Limb (tissue), 2 donors: ENCODE measurements around the gene ERVW-1.
"Not testable (repeated sequence)": the region's sequence is repeated elsewhere in the genome, so short reads cannot be mapped to it uniquely, and the experiment has no call there.

Experiments used
- DNase-seq, 2 donors: peaks; one replicate each; pipeline ENCODE4 v3.0.0-alpha.2; 2016; ENCODE audit errors: extremely low spot score in 2 of 2

ERVW-1 gene

GRCh38 chr7:92475261-92475770 lies 2.4 kb downstream of the ERVW-1 start:
- DNase-seq, result not testable (repeated sequence)

- not testable (repeated sequence) for DNase-seq
Observed at GRCh38 chr7:92473989-92474388, 3.8 kb downstream of the ERVW-1 start.

GRCh38 chr7:92468589-92468988 lies 9.2 kb downstream of the ERVW-1 start:
- not testable (repeated sequence) for DNase-seq

DNA sequence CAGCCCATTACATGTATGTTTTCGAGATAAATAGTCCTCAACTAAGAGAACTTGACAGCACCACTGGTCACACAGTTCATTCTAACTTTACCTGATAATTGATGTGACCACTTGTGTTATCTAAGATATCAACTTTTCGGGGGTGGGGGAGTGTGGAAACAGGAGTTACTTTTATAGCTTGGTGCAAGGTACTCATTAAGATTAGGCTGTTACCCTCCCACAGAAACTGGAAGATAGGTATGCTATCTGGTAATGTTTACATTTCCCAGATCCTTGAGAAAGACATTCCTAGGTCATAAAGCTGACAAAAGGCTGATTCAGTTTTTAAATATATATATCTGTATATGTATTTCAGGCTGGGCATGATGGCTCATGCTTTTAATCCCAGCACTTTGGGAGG lies 11.1 kb downstream of the ERVW-1 start:
- DNase-seq, result no peak

DNA sequence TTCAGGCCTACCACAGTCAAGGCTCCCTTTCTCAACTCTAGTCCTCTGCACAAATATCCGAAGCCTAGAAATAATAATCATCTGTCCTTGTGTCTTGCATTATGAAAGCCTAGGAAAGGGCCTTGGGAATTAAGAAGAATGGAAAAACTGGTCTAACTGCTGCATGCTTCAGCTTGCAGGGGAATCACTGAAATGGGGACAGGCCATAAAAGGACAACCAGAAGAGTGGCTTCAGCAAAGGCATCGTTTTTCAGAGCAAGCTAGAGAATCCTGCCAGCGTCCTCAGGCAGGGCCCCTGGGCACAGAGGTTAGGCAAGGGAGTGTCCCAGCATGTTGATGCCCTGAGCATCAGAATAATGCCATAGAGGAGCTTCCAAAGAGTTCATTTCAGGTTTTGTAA lies 13.2 kb downstream of the ERVW-1 start:
- no peak for DNase-seq

- DNase-seq, result no peak
Observed at GRCh38 chr7:92462560-92462959, 15.2 kb downstream of the ERVW-1 start.

- DNase-seq, result peak; percentile 15 to 30
Observed at GRCh38 chr7:92461027-92462003, 16.4 kb downstream of the ERVW-1 start.

DNA sequence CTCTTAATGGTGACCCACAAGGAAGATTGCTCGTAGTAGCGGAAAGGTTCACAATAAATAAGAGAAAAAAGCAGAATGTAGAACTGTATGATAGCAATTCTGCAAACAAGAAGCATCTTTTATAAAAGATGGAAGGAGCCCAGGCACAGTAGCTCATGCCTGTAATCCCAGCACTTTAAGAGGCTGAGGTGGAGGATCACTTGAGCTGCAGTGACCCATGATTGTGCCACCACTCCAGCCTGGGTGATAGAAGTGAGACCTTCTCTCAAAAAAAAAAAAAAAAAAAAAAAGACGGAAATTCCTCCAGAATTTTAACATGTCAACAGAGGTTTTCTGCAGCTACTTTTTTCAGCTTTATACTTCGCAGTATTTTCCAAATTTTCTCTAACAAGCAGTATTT lies 17.2 kb downstream of the ERVW-1 start:
- no peak for DNase-seq

DNA sequence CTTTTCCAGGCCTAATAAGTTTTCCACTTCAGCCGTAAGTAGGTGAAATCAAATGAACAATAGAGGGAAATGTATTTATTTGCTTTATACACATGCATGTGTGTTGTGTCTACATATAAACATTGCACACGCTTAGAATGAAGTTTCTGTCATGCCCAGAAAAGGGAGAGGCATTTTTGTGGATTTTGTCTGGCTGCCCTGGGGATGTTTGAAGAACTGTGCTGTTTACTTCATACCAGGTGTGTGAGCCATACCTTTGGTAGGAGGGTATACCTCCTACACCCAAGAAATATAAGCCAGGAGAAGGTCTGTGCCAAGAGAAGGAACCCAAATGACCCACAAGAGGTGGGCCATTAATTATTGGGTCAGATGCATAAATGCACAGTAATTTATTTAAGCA lies 17.6 kb downstream of the ERVW-1 start:
- no peak for DNase-seq

GRCh38 chr7:92456236-92456635 lies 21.5 kb downstream of the ERVW-1 start:
- DNase-seq, result no peak

- DNase-seq, result no peak
Observed at GRCh38 chr7:92451645-92452044, 26.1 kb downstream of the ERVW-1 start.

DNA sequence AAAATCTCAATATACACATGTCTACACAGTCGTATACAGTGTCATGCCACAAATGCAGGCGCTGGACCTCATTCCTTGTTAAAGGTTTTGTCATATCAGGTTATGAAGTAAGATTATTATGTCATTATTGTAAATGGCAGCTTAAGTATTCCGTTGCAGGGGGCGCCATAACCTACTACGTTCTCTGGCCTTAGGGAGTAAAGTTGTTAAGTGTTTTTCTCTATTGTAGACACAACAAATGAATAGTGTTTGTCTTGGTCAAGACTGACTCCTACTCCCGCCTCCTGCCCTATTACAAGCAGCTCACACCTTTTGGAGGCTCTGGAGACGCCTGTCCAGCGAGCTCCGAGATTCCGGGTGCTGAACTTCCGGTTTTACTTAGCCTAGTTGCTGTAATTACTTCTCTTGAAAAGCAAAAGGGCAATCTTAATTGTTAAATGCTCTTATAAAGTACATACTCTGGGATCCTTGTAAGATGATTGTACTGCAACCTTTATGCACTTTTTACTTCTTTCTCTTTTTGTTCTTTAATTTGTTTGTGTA lies 29.5 kb downstream of the ERVW-1 start:
- peak; percentile 42 for DNase-seq

DNA sequence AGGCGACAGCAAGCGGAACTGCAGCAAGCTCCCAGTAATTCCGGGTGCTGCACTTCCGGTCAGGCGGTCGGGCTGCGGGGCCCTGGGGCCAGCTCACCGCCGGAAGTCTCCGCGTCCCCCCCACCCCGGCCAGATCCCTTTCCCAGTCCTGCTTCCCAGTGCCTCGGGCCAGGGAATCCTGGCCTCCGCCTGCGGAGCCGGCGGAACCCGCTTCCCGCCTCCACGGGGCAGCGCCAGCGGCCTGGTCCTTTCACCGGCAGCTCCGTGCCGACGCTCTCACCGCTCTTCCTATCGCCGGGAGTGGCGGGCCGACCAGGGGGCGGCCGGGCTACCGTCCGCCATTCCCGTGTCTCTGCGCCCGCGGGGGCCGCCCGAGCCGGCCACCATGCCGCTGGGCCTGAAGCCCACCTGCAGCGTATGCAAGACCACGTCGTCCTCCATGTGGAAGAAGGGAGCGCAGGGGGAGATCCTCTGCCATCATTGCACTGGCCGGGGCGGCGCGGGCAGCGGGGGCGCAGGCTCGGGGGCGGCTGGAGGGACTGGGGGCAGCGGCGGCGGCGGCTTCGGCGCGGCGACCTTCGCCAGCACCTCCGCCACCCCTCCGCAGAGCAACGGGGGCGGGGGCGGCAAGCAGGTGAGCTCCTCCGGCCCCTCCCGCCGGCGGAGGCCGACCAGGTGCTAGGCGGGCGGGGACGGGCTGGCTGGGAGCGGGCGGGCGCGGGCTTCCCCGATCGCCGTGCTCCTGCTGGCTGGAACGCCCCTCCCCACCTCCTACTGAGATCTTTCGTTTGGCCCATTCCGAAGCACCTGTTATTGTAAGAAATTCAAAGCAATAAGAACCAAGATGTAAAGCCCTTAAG lies 30.2 kb downstream of the ERVW-1 start, which contains the start of gene GATAD1:
TSS of gene GATAD1 (plus strand) at position 138 of the 860 bp plus-strand sequence. CDS start at position 386, 248 bp downstream.
- peak; percentile 93 to 94 for DNase-seq

DNA sequence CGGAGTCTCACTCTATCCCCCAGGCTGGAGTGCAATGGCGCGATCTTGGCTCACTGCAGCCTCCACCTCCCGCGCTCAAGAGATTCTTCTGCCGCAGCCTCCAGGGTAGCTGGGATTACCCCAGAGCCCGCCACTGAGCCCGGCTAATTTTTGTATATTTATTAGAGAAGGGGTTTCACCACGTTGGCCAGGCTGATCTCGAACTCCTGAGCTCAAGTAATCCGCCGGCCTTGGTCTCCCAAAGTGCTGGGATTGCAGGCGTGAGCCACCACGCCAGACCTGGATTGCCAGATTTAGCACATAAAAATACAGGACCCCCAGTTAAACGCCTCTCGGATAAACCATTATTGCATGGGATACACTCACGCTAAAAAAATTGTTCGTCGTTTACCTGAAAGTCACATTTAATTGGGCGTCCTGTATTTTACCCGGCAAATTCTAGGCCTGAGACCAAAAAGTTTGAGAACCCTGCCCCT lies 30.8 kb downstream of the ERVW-1 start:
- DNase-seq, result no peak

GRCh38 chr7:92442720-92443119 lies 35.0 kb downstream of the ERVW-1 start:
- not testable (repeated sequence) for DNase-seq

- DNase-seq, result no peak
Observed at GRCh38 chr7:92437956-92438491, 39.7 kb downstream of the ERVW-1 start.

DNA sequence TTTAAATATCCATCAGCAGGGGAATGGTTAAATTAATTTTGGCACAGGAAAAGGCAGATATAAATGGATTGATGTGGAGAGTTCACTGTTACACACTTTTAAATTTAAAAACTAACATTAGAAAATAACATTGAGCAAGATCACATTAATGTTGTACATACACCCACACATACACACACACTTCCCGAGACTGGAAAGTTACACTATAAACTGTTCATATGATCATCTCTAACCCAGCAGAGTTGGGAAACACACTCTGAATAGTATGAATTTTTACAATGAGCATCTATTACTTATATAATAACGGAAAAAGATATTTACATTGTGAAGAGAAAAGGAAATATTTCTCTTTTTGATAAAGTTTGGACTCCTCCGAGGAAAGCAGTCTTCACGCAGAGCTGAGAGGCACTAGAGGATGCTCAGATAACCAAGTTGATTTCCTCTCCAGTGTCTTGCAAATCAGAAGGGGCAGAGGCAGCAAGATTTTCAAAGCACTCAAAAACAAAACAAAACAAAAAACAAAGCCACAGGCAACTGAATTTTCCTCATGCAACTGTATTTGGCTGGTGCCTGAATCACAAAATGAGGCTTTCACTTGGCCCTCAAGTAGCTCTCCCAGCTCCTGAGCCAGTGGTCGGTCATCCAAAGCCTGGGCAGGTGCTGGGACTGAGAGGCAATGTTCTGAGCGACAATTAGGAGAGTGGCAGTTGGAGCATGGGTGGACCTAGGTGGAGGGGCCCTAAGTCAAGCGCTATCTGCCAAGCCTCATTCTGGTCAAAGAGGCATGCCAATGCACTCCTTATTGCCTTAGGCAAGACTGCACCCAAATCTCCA lies 40.9 kb downstream of the ERVW-1 start:
- DNase-seq, result no peak

- DNase-seq, result no peak
Observed at GRCh38 chr7:92435542-92435941, 42.2 kb downstream of the ERVW-1 start.

DNA sequence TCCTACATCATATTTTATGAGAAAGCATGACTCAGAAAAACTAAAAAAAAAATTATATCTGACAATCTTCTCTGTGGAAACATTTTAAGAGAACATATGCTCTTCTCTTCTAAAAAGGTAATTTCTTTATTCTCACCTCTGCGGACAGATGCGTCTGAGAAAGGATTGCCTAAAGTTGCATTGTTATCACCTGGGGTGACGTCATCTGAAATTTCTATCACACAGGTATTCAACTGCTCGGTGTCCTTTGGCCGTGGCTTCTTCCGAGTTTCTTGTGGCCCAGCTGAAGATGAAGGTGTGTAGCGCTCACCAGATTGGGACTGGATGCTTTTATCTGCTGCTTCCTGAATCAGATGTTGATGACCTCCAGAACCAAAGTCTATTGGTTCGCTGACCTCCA lies 44.7 kb downstream of the ERVW-1 start:
- no peak for DNase-seq

DNA sequence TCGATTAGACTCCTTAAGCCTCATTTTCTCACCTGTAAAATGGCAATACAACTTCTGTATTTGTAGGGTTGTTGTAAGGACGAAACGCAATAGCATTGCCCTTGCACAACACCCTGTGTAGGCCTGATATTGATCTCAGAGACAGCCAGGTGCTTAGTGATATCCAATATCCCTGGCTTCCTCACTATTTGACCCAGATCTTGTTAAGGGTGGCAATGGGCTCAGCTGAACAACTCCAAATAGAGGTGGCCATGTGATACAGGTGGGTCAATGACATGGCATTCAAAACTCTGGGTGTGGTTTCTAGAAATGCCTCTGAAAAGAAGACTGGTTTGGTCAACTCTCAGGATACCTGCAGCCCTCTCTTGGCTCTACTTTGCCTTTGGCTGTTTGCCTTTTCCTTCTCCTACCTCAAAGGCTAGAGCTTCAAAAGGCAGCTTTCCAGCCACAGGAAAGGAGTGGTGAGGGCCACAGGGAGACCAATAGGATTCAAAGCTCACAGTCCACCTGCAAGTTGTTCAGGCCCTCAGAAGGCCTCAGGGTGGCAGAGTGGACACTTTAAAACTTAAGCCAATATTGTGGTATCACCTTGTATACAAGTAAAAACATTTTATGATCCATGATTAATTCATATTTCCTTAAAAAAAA lies 45.3 kb downstream of the ERVW-1 start:
- no peak for DNase-seq
